ENCODE results near the gene PLCB4. TPM values are rescaled to one million over a fixed set of nuclear protein-coding genes. Genes with fewer than 3 reads are reported as not detected.
A peak's percentile ranks its signal among the peaks of the same experiment; 100 is the strongest.

The PLCB4 gene
- polyA plus RNA-seq, 1 of the 3 experiments (the other 2 are of a cell fraction): 5.5 TPM

- POLR2A ChIA-PET: no interaction called here
- no peak overlapping the region for H3K4me2 ChIP-seq
- no peaks in the 10 kb centered on the region for H3K27me3 ChIP-seq (ENCODE audit: insufficient read depth)
- no peaks in the 10 kb centered on the region for H4K20me1 ChIP-seq (ENCODE audit: insufficient read depth)
- H3K9me2 ChIP-seq: no peaks in the 10 kb centered on the region
- H3F3A ChIP-seq (replicated peaks; ENCODE audit: insufficient read depth): no peaks in the 10 kb centered on the region
- no peak for TF ChIP-seq SMC3 (IDR thresholded peaks at IDR 0.05; ENCODE audit: low read depth, low read length)
- no peak overlapping the region for H3K27ac ChIP-seq (ENCODE audit: low read depth in 2 of 2, low read length in 1 of 2)
- H3K4me3 ChIP-seq (ENCODE audit: low read depth in 2 of 2, low read length in 1 of 2): no peak overlapping the region
- no peak overlapping the region for H2AFZ ChIP-seq (ENCODE audit: low read depth)
- no peak overlapping the region for H3K9ac ChIP-seq
- H3K36me3 ChIP-seq (replicated peaks in 1 of 2; ENCODE audit: control insufficient read depth in 1 of 2, insufficient read depth in 2 of 2, low read length in 1 of 2): no peaks in the 10 kb centered on the region
- CTCF ChIA-PET: no interaction called here
- peaks cover 0 to 9% of the 10 kb centered on the region in 2 experiments; a peak in 1 of 4 replicates for H3K4me1 ChIP-seq (ENCODE audit: control insufficient read depth in 1 of 2, insufficient read depth in 2 of 2, low read depth in 1 of 2, low read length in 1 of 2)
- WGBS (ENCODE audit: low lambda C conversion rate): 98% methylated on average over 2 of the region's 2 CpGs
- H3K79me2 ChIP-seq (ENCODE audit: insufficient read depth): no peaks in the 10 kb centered on the region
- no peak for DNase-seq
- no peaks in the 10 kb centered on the region for H3K9me3 ChIP-seq
Measured at GRCh38 chr20:9293145-9293544, 224.3 kb downstream of the PLCB4 start.

DNA sequence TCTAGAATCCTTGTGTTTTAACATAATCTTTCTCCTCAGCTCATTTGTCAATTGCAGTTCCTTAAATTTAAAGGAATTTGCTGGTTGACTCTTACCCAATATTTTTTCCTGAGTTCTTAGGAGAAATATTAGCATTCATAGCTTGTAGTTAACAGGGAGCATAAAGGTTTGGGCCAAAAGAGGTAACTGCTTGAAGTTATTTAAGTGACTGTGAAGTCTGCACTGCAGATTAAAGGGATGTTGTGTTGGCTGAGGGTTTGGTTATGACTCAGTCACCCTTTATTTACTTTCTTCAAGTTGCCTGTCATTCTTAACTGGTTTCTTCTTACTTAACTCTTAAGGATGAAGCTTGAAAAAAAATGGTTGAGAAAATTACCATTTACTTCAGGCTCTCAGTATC lies 225.2 kb downstream of the PLCB4 start:
- Histone ChIP-seq H3K4me2 (no peak overlapping the region), H3F3A (replicated peaks; ENCODE audit: insufficient read depth) (peaks cover 2% of the 10 kb centered on the region), H2AFZ (ENCODE audit: low read depth) (no peak overlapping the region), H3K4me3 (ENCODE audit: low read depth in 2 of 2, low read length in 1 of 2) (no peak overlapping the region), H3K9me2 (no peaks in the 10 kb centered on the region), H4K20me1 (ENCODE audit: insufficient read depth) (no peaks in the 10 kb centered on the region), H3K4me1 (ENCODE audit: control insufficient read depth in 1 of 2, insufficient read depth in 2 of 2, low read depth in 1 of 2, low read length in 1 of 2) (peaks cover 0 to 9% of the 10 kb centered on the region in 2 experiments; a peak in 1 of 4 replicates), H3K9ac (no peak overlapping the region), H3K27ac (ENCODE audit: low read depth in 2 of 2, low read length in 1 of 2) (peak overlapping the region in 1 of 2 experiments; percentile 1; a peak in 1 of 4 replicates), H3K79me2 (ENCODE audit: insufficient read depth) (no peaks in the 10 kb centered on the region), H3K9me3 (no peaks in the 10 kb centered on the region), H3K36me3 (replicated peaks in 1 of 2; ENCODE audit: control insufficient read depth in 1 of 2, insufficient read depth in 2 of 2, low read length in 1 of 2) (no peaks in the 10 kb centered on the region), H3K27me3 (ENCODE audit: insufficient read depth) (no peaks in the 10 kb centered on the region)
- ChIA-PET POLR2A (no interaction called here), CTCF (no interaction called here)
- TF ChIP-seq REST (IDR thresholded peaks at IDR 0.05; ENCODE audit: low read depth, low read length): no peak
- TF ChIP-seq FOSL2 (IDR thresholded peaks at IDR 0.05; ENCODE audit: borderline replicate concordance, low read depth): peak; percentile 23; the same call in 1 of the 2 replicates
- peak; percentile 12; the same call in 1 of the 2 replicates for TF ChIP-seq JUND (IDR thresholded peaks at IDR 0.05)
- peak; percentile 29; the same call in 1 of the 2 replicates for TF ChIP-seq NFIC (IDR thresholded peaks at IDR 0.05; ENCODE audit: borderline replicate concordance)
- peak; percentile 35; the same call in 1 of the 2 replicates for TF ChIP-seq PBX3 (IDR thresholded peaks at IDR 0.05)
- no peak for DNase-seq

DNA sequence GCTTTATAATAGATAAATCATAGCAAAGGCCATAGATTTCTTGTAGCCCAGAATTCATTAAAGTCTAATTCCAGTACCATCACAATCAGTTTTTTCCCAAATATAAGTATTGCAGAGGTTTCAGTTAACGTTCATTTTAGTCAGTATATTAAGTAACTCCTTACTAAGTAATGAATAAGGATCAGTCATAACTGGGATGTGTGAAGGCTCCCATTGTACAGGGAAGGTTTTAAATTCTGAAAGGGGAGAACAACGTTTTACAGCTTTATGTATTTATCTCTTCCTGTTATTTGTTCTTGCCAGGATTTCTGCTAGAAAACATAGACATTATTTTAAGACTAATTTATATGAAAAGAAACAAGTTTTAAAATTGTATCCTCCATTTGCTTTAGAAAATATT lies 230.0 kb downstream of the PLCB4 start:
- DNase-seq: no peak
- Histone ChIP-seq H3K9me3 (no peaks in the 10 kb centered on the region), H3K79me2 (ENCODE audit: insufficient read depth) (no peaks in the 10 kb centered on the region), H3K27me3 (ENCODE audit: insufficient read depth) (no peaks in the 10 kb centered on the region), H3K9ac (no peak overlapping the region), H3K27ac (ENCODE audit: low read depth in 2 of 2, low read length in 1 of 2) (no peak overlapping the region), H3K36me3 (replicated peaks in 1 of 2; ENCODE audit: control insufficient read depth in 1 of 2, insufficient read depth in 2 of 2, low read length in 1 of 2) (no peaks in the 10 kb centered on the region), H4K20me1 (ENCODE audit: insufficient read depth) (no peaks in the 10 kb centered on the region), H3K4me3 (ENCODE audit: low read depth in 2 of 2, low read length in 1 of 2) (no peak overlapping the region), H3K9me2 (no peaks in the 10 kb centered on the region), H3K4me2 (no peak overlapping the region), H2AFZ (ENCODE audit: low read depth) (no peak overlapping the region), H3K4me1 (ENCODE audit: control insufficient read depth in 1 of 2, insufficient read depth in 2 of 2, low read depth in 1 of 2, low read length in 1 of 2) (peaks cover 0 to 27% of the 10 kb centered on the region in 2 experiments; a peak in 2 of 4 replicates), H3F3A (replicated peaks; ENCODE audit: insufficient read depth) (peaks cover 7% of the 10 kb centered on the region)
- 73% methylated on average over 2 of the region's 2 CpGs for WGBS (ENCODE audit: low lambda C conversion rate)
- TF ChIP-seq JUND (IDR thresholded peaks at IDR 0.05) (no peak), PBX3 (IDR thresholded peaks at IDR 0.05) (no peak), TEAD4 (IDR thresholded peaks at IDR 0.05; ENCODE audit: borderline replicate concordance, insufficient read depth) (no peak)
- CTCF ChIA-PET: no interaction called here
- POLR2A ChIA-PET: no interaction called here

All from SK-N-SH (cell line).